ENCODE measurements around the gene KDM2A.

Gene KDM2A

GRCh38 chr11:67301951-67302516, 183.0 kb downstream of the KDM2A start:
- TF ChIP-seq CSRNP3 (CRISPR knock-in tag; IDR thresholded peaks at IDR 0.05) (no peak), CREB5 (CRISPR knock-in tag; IDR thresholded peaks at IDR 0.05; ENCODE audit: low read depth) (no peak), ISL1 (CRISPR knock-in tag; IDR thresholded peaks at IDR 0.05) (no peak), ARNTL (CRISPR knock-in tag; IDR thresholded peaks at IDR 0.05; ENCODE audit: borderline replicate concordance, low read depth) (no peak), PPARA (CRISPR knock-in tag; IDR thresholded peaks at IDR 0.05; ENCODE audit: borderline replicate concordance) (no peak)
- no peak for ATAC-seq

GRCh38 chr11:67302571-67303131, 183.6 kb downstream of the KDM2A start:
- peak; percentile 4 for ATAC-seq
- TF ChIP-seq ZNF8 (CRISPR knock-in tag; IDR thresholded peaks at IDR 0.05), result no peak
- TF ChIP-seq GLIS3 (CRISPR knock-in tag; IDR thresholded peaks at IDR 0.05), result no peak
- TF ChIP-seq ZNF70 (CRISPR knock-in tag; IDR thresholded peaks at IDR 0.05), result no peak
- TF ChIP-seq CREB5 (CRISPR knock-in tag; IDR thresholded peaks at IDR 0.05; ENCODE audit: low read depth), result no peak
- no peak for TF ChIP-seq ZFP30 (CRISPR knock-in tag; IDR thresholded peaks at IDR 0.05)
- no peak for TF ChIP-seq OSR1 (CRISPR knock-in tag; IDR thresholded peaks at IDR 0.05)
- TF ChIP-seq ISL1 (CRISPR knock-in tag; IDR thresholded peaks at IDR 0.05), result no peak
- TF ChIP-seq TCF4 (CRISPR knock-in tag; IDR thresholded peaks at IDR 0.05; ENCODE audit: borderline replicate concordance), result no peak
- TF ChIP-seq CSRNP3 (CRISPR knock-in tag; IDR thresholded peaks at IDR 0.05), result no peak
- no peak for TF ChIP-seq ZNF565 (CRISPR knock-in tag; conservative IDR thresholded peaks at IDR 0.05; ENCODE audit: low read depth)
- no peak for TF ChIP-seq ZFP3 (CRISPR knock-in tag; IDR thresholded peaks at IDR 0.05)
- no peak for TF ChIP-seq CSDC2 (CRISPR knock-in tag; IDR thresholded peaks at IDR 0.05)
- no peak for TF ChIP-seq SNAI2 (CRISPR knock-in tag; IDR thresholded peaks at IDR 0.05)

GRCh38 chr11:67303132-67303834, 184.2 kb downstream of the KDM2A start, which contains the start of gene SSH3:
Gene SSH3 (plus strand): TSS chr11:67303530. CDS start chr11:67303626, 96 bp downstream.
- TF ChIP-seq CREB5 (CRISPR knock-in tag; IDR thresholded peaks at IDR 0.05; ENCODE audit: low read depth) (no peak), CSDC2 (CRISPR knock-in tag; IDR thresholded peaks at IDR 0.05) (no peak), ZC3H10 (CRISPR knock-in tag; IDR thresholded peaks at IDR 0.05) (no peak), GLIS3 (CRISPR knock-in tag; IDR thresholded peaks at IDR 0.05) (no peak), ZNF8 (CRISPR knock-in tag; IDR thresholded peaks at IDR 0.05) (no peak), RARB (CRISPR knock-in tag; IDR thresholded peaks at IDR 0.05) (no peak), SNAI2 (CRISPR knock-in tag; IDR thresholded peaks at IDR 0.05) (no peak), PPARA (CRISPR knock-in tag; IDR thresholded peaks at IDR 0.05; ENCODE audit: borderline replicate concordance) (no peak)
- TF ChIP-seq, protein P1, sequence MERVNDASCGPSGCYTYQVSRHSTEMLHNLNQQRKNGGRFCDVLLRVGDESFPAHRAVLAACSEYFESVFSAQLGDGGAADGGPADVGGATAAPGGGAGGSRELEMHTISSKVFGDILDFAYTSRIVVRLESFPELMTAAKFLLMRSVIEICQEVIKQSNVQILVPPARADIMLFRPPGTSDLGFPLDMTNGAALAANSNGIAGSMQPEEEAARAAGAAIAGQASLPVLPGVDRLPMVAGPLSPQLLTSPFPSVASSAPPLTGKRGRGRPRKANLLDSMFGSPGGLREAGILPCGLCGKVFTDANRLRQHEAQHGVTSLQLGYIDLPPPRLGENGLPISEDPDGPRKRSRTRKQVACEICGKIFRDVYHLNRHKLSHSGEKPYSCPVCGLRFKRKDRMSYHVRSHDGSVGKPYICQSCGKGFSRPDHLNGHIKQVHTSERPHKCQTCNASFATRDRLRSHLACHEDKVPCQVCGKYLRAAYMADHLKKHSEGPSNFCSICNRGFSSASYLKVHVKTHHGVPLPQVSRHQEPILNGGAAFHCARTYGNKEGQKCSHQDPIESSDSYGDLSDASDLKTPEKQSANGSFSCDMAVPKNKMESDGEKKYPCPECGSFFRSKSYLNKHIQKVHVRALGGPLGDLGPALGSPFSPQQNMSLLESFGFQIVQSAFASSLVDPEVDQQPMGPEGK (CRISPR knock-in tag; IDR thresholded peaks at IDR 0.05; ENCODE audit: borderline replicate concordance), result no peak
- peak; percentile 92 for ATAC-seq

All from SK-N-SH treated with all-trans-retinoic acid at 6 μM for 48 hours (cell line).